GM19043 (cell line): ENCODE data around the gene CTTNBP2NL.

Source experiments
- ATAC-seq: cut with Tn5 transposase; IDR thresholded peaks from one replicate; pipeline ENCODE4 v1.9.1; 2021; ENCODE audit warnings: low read depth; ENCODE audit not compliant: unreplicated experiment

Gene CTTNBP2NL

GRCh38 chr1:112395821-112396652 lies at the start of gene CTTNBP2NL:
Gene CTTNBP2NL (plus strand): TSS chr1:112396214. CDS start chr1:112416166, 19,952 bp downstream.
- peak; percentile 78 for ATAC-seq

GRCh38 chr1:112346801-112347350 lies 49.1 kb upstream of the CTTNBP2NL start:
- ATAC-seq: no peak

GRCh38 chr1:112356765-112357164 lies 39.2 kb upstream of the CTTNBP2NL start:
- no peak for ATAC-seq

GRCh38 chr1:112357467-112357866 lies 38.5 kb upstream of the CTTNBP2NL start:
- no peak for ATAC-seq

- no peak for ATAC-seq
These were observed 37.8 kb upstream of the CTTNBP2NL start for GRCh38 chr1:112358061-112358770.

GRCh38 chr1:112358798-112359408 lies 37.1 kb upstream of the CTTNBP2NL start:
- no peak for ATAC-seq

GRCh38 chr1:112359961-112360767 lies 35.9 kb upstream of the CTTNBP2NL start:
- ATAC-seq: no peak

- ATAC-seq: no peak
These were observed 32.4 kb upstream of the CTTNBP2NL start for GRCh38 chr1:112363636-112364035.

GRCh38 chr1:112368198-112368597 lies 27.8 kb upstream of the CTTNBP2NL start:
- ATAC-seq: no peak

GRCh38 chr1:112369392-112370285 lies 26.4 kb upstream of the CTTNBP2NL start:
- no peak for ATAC-seq

GRCh38 chr1:112370996-112371395 lies 25.0 kb upstream of the CTTNBP2NL start:
- ATAC-seq: no peak

GRCh38 chr1:112371775-112372174 lies 24.2 kb upstream of the CTTNBP2NL start:
- ATAC-seq: no peak

GRCh38 chr1:112373806-112374205 lies 22.2 kb upstream of the CTTNBP2NL start:
- no peak for ATAC-seq

- no peak for ATAC-seq
These were observed 20.3 kb upstream of the CTTNBP2NL start for GRCh38 chr1:112375701-112376100.

- no peak for ATAC-seq
These were observed 15.7 kb upstream of the CTTNBP2NL start for GRCh38 chr1:112380356-112380755.

GRCh38 chr1:112381324-112382076 lies 14.5 kb upstream of the CTTNBP2NL start:
- ATAC-seq: no peak

GRCh38 chr1:112383759-112384370 lies 12.1 kb upstream of the CTTNBP2NL start:
- ATAC-seq: no peak
